Right lobe of liver (tissue), 6 donors: ENCODE data around the gene NCOA5. TPM values are rescaled to one million over a fixed set of nuclear protein-coding genes. Genes with fewer than 3 reads are reported as not detected.

Experiments used
- ATAC-seq, 4 donors: fragments of 200-7000 bp; cut with Tn5 transposase; one replicate each; pipeline ENCODE4 v1.9.1; 2020; ENCODE audit warnings: mild to moderate bottlenecking in 4 of 4, moderate library complexity in 4 of 4
- DNase-seq, 3 donors: peaks; one replicate each; pipeline ENCODE4 v3.0.0-alpha.2; 2020
- H3K27ac ChIP-seq, 3 donors: fragments of 200-600 bp; one replicate each; pipeline ENCODE4 v1.8.0; 2022
- H3K27me3 ChIP-seq, 2 donors: fragments of 200-600 bp; one replicate each; pipeline ENCODE4 v1.8.0; 2022
- H3K36me3 ChIP-seq, 4 donors: fragments of 200-600 bp; sonication (generic) in 1 of 4; one replicate each; pipeline versions ENCODE4 v1.5.1 to v1.8.0; 2017 to 2022; ENCODE audit warnings: control low read depth in 1 of 4
- H3K4me1 ChIP-seq, 4 donors: fragments of 200-600 bp; sonication (generic) in 1 of 4; one replicate each; pipeline versions ENCODE4 v1.5.1 to v1.8.0; 2017 to 2022; ENCODE audit warnings: control low read depth in 1 of 4
- H3K4me3 ChIP-seq, 3 donors: fragments of 200-600 bp; one replicate each; pipeline ENCODE4 v1.8.0; 2022
- H3K9me3 ChIP-seq, 4 donors: fragments of 200-600 bp; sonication (generic) in 1 of 4; one replicate each; pipeline versions ENCODE4 v1.5.1 to v1.8.0; 2017 to 2022; ENCODE audit warnings: control low read depth in 1 of 4
- CTCF ChIP-seq, 4 donors: fragments of 200-600 bp in 3 of 4; fragments of 450-650 bp in 1 of 4; IDR thresholded peaks; one replicate each; pipeline versions ENCODE4 v1.5.1 to v1.8.0; 2016 to 2022; ENCODE audit warnings: antibody characterized with exemption in 4 of 4, mild to moderate bottlenecking in 2 of 4
- POLR2A ChIP-seq: fragments of 450-650 bp; IDR thresholded peaks from one replicate; pipeline ENCODE4 v1.6.1; 2017; ENCODE audit warnings: antibody characterized with exemption, mild to moderate bottlenecking
- WGBS: methylation state at CpG from one replicate; pipeline ENCODE4 v1.1.6; 2018; ENCODE audit warnings: low coverage, low lambda C conversion rate; ENCODE audit not compliant: insufficient coverage; ENCODE audit errors: missing lambda C conversion rate; 5-methylcytosine and 5-hydroxymethylcytosine counted together
- intact Hi-C, 2 donors: fragments of 100-400 bp; cut with DNase I; formaldehyde crosslinking; loops; one replicate each; pipeline versions ENCODE4 v1.11.2 to v1.14.1; 2022
- total RNA-seq, 6 experiments: library from RNA; depleted of rRNA in 2 of 6; stranded (reverse); fragments of >200 nt in 2 of 6; fragmentation: NEBNext Ultra II Directional in 3 of 6; extraction: Animal tissue kit (Norgen Biotek cat#: 25700) in 3 of 6; gene quantifications; one replicate each; pipeline versions ENCODE4 v1.1.0 to v1.2.4, GENCODE V29; 2016 to 2023
- donor health status: DM: no; HTN: yes; CAD: no.
- donor health status: DM: no; HTN: no; CAD: no.
- donor health status: DM: no; HTN: no; CAD: no.
- donor health status: DM: no; HTN: yes; CAD: no.
- donor health status: DM: no; HTN: yes; CAD: no.

The NCOA5 gene
- total RNA-seq, 6 experiments from 2014 or later: 5.1 to 10.4 (median 8.8) TPM

- intact Hi-C loops: no loop called here
- no peaks in the 10 kb centered on the region for H3K36me3 ChIP-seq
- WGBS: 44% methylated on average over 7 of the region's 19 CpGs
- no peaks in the 10 kb centered on the region for H3K9me3 ChIP-seq
- TF ChIP-seq POLR2A (no peak), CTCF (IDR thresholded peaks at IDR 0.05) (no peak)
- H3K4me1 ChIP-seq: no peaks in the 10 kb centered on the region
- H3K27ac ChIP-seq: no peak overlapping the region
- DNase-seq: no peak
- H3K4me3 ChIP-seq: no peak overlapping the region
- no peaks in the 10 kb centered on the region for H3K27me3 ChIP-seq
- ATAC-seq: no peak
These were observed 38.0 kb downstream of the NCOA5 start for GRCh38 chr20:46051556-46052308.

GRCh38 chr20:46050885-46051284 is 38.9 kb downstream of the NCOA5 start:
- TF ChIP-seq POLR2A (no peak), CTCF (IDR thresholded peaks at IDR 0.05) (no peak)
- DNase-seq (no peak), ATAC-seq (no peak)
- Histone ChIP-seq H3K4me3 (no peak overlapping the region), H3K9me3 (no peaks in the 10 kb centered on the region), H3K27me3 (no peaks in the 10 kb centered on the region), H3K36me3 (no peaks in the 10 kb centered on the region), H3K4me1 (no peaks in the 10 kb centered on the region), H3K27ac (no peak overlapping the region)
- intact Hi-C loops: no loop called here

GRCh38 chr20:46050444-46050843 is 39.3 kb downstream of the NCOA5 start:
- Histone ChIP-seq H3K36me3 (no peaks in the 10 kb centered on the region), H3K4me1 (no peaks in the 10 kb centered on the region), H3K9me3 (no peaks in the 10 kb centered on the region), H3K4me3 (no peak overlapping the region), H3K27ac (no peak overlapping the region), H3K27me3 (no peaks in the 10 kb centered on the region)
- DNase-seq: no peak
- intact Hi-C loops: no loop called here
- TF ChIP-seq POLR2A (no peak), CTCF (IDR thresholded peaks at IDR 0.05) (no peak)
- ATAC-seq: no peak
- 33% methylated on average over 6 of the region's 10 CpGs for WGBS

- TF ChIP-seq POLR2A (no peak), CTCF (IDR thresholded peaks at IDR 0.05) (no peak)
- H3K27me3 ChIP-seq: no peaks in the 10 kb centered on the region
- intact Hi-C loops: no loop called here
These were observed 39.9 kb downstream of the NCOA5 start for GRCh38 chr20:46049815-46050214.

GRCh38 chr20:46049190-46049589 is 40.6 kb downstream of the NCOA5 start:
- TF ChIP-seq POLR2A (no peak), CTCF (IDR thresholded peaks at IDR 0.05) (no peak)
- intact Hi-C loops: no loop called here
- WGBS: 67% methylated on average over 4 of the region's 4 CpGs

More at GRCh38 chr20:46049815-46050214, 39.9 kb downstream of the NCOA5 start:
- Histone ChIP-seq H3K9me3 (no peaks in the 10 kb centered on the region), H3K4me1 (no peaks in the 10 kb centered on the region), H3K27ac (no peak overlapping the region), H3K36me3 (no peaks in the 10 kb centered on the region), H3K4me3 (no peak overlapping the region)
- no peak for DNase-seq
- ATAC-seq: no peak

More at GRCh38 chr20:46049190-46049589, 40.6 kb downstream of the NCOA5 start:
- H3K36me3 ChIP-seq: no peaks in the 10 kb centered on the region
- H3K27me3 ChIP-seq: no peaks in the 10 kb centered on the region
- H3K27ac ChIP-seq: no peak overlapping the region
- no peak for DNase-seq
- H3K4me1 ChIP-seq: no peaks in the 10 kb centered on the region
- H3K4me3 ChIP-seq: no peak overlapping the region
- ATAC-seq: no peak
- H3K9me3 ChIP-seq: no peaks in the 10 kb centered on the region
